ENCODE results near the gene TM9SF2.
"Not testable (repeated sequence)": the region's sequence is repeated elsewhere in the genome, so short reads cannot be mapped to it uniquely, and the experiment has no call there.

TM9SF2 gene

GRCh38 chr13:99542788-99543406, 41.6 kb downstream of the TM9SF2 start:
- no peak for DNase-seq

- no peak for DNase-seq
Measured at GRCh38 chr13:99545361-99545760, 44.1 kb downstream of the TM9SF2 start.

- no peak for DNase-seq
Measured at GRCh38 chr13:99545979-99546378, 44.7 kb downstream of the TM9SF2 start.

- no peak for DNase-seq
Measured at GRCh38 chr13:99546878-99547277, 45.6 kb downstream of the TM9SF2 start.

GRCh38 chr13:99548448-99548847, 47.2 kb downstream of the TM9SF2 start:
- DNase-seq: no peak

- no peak for DNase-seq
Measured at GRCh38 chr13:99553033-99553432, 51.8 kb downstream of the TM9SF2 start.

- DNase-seq: no peak
Measured at GRCh38 chr13:99555149-99555548, 53.9 kb downstream of the TM9SF2 start.

GRCh38 chr13:99556867-99557443, 55.7 kb downstream of the TM9SF2 start:
- no peak for DNase-seq

- DNase-seq: no peak
Measured at GRCh38 chr13:99558570-99559180, 57.4 kb downstream of the TM9SF2 start.

GRCh38 chr13:99559560-99559959, 58.3 kb downstream of the TM9SF2 start:
- DNase-seq: no peak

GRCh38 chr13:99563404-99563803, 62.1 kb downstream of the TM9SF2 start:
- no peak for DNase-seq

- no peak for DNase-seq
Measured at GRCh38 chr13:99564386-99564785, 63.1 kb downstream of the TM9SF2 start.

- DNase-seq: no peak
Measured at GRCh38 chr13:99565478-99566124, 64.3 kb downstream of the TM9SF2 start.

GRCh38 chr13:99566125-99567083, 65.1 kb downstream of the TM9SF2 start:
- DNase-seq: no peak

GRCh38 chr13:99568901-99569300, 67.6 kb downstream of the TM9SF2 start:
- DNase-seq: not testable (repeated sequence)

GRCh38 chr13:99572131-99572530, 70.9 kb downstream of the TM9SF2 start:
- DNase-seq: no peak

- no peak for DNase-seq
Measured at GRCh38 chr13:99572921-99573320, 71.6 kb downstream of the TM9SF2 start.

GRCh38 chr13:99575376-99576120, 74.3 kb downstream of the TM9SF2 start:
- no peak for DNase-seq

GRCh38 chr13:99577934-99578917, 77.0 kb downstream of the TM9SF2 start:
- no peak for DNase-seq

- DNase-seq: no peak
Measured at GRCh38 chr13:99580500-99581268, 79.4 kb downstream of the TM9SF2 start.
